Measurements from ENCODE around the gene KCNJ6.

DNA sequence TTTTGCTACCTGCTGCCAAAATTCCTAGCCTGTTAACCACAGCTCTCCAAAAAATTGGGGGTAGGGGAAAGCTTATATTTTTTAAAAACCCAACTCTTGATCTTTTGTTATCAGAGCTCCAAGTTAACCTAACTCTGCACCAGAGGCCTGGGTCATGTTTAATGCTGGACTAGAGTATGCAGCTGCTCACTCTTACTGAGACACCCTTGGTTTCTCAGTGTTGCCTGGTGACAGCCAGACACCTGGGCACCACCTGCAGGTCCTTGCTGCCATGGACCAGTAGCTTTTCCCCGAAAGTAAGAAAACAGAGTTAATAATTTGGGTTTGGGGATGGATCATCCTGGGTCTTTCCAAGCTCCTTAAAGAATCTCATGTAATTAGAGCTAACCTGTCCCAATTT, 30.1 kb downstream of the KCNJ6 start:
- TF ChIP-seq ATF3 (IDR thresholded peaks at IDR 0.05) = no peak
- TF ChIP-seq JUND (IDR thresholded peaks at IDR 0.05) = no peak
- no peak for TF ChIP-seq EZH2 (IDR thresholded peaks at IDR 0.05)
- TF ChIP-seq, protein P1, sequence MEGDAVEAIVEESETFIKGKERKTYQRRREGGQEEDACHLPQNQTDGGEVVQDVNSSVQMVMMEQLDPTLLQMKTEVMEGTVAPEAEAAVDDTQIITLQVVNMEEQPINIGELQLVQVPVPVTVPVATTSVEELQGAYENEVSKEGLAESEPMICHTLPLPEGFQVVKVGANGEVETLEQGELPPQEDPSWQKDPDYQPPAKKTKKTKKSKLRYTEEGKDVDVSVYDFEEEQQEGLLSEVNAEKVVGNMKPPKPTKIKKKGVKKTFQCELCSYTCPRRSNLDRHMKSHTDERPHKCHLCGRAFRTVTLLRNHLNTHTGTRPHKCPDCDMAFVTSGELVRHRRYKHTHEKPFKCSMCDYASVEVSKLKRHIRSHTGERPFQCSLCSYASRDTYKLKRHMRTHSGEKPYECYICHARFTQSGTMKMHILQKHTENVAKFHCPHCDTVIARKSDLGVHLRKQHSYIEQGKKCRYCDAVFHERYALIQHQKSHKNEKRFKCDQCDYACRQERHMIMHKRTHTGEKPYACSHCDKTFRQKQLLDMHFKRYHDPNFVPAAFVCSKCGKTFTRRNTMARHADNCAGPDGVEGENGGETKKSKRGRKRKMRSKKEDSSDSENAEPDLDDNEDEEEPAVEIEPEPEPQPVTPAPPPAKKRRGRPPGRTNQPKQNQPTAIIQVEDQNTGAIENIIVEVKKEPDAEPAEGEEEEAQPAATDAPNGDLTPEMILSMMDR (IDR thresholded peaks at IDR 0.05 in 2 of 3, conservative IDR thresholded peaks at IDR 0.05 in 1 of 3; ENCODE audit: borderline replicate concordance in 1 of 3, insufficient read depth in 1 of 3, low read depth in 2 of 3, low read length in 2 of 3) = no peak
- TF ChIP-seq EZH2phosphoT487 (IDR thresholded peaks at IDR 0.05; ENCODE audit: borderline replicate concordance) = no peak
- no peak for TF ChIP-seq POLR2AphosphoS5 (IDR thresholded peaks at IDR 0.05; ENCODE audit: low read depth, low read length)
- no peak for TF ChIP-seq TCF7L2 (IDR thresholded peaks at IDR 0.05; ENCODE audit: borderline replicate concordance, extremely low read depth, insufficient read depth, insufficient read length)
- TF ChIP-seq, protein P2, sequence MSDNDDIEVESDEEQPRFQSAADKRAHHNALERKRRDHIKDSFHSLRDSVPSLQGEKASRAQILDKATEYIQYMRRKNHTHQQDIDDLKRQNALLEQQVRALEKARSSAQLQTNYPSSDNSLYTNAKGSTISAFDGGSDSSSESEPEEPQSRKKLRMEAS (IDR thresholded peaks at IDR 0.05) = no peak
- no peak for TF ChIP-seq SIN3A (IDR thresholded peaks at IDR 0.05; ENCODE audit: low read depth)
- TF ChIP-seq ZNF274 (IDR thresholded peaks at IDR 0.05; ENCODE audit: low read depth, low read length) = no peak
- TF ChIP-seq RAD21 (IDR thresholded peaks at IDR 0.05; ENCODE audit: low read depth) = no peak
- TF ChIP-seq ELF1 (IDR thresholded peaks at IDR 0.05; ENCODE audit: borderline replicate concordance, low read depth) = no peak

All from HCT116 (cell line).